HepG2 (cell line): ENCODE data around the gene TWNK. TPM values are rescaled to one million over a fixed set of nuclear protein-coding genes. Genes with fewer than 3 reads are reported as not detected.
A peak's percentile ranks its signal among the peaks of the same experiment; 100 is the strongest.

Experiments used
- ARHGAP35 ChIP-seq: sonication (generic); formaldehyde crosslinking; IDR thresholded peaks from 2 replicates; pipeline ENCODE4 v1.9.0; 2022; ENCODE audit warnings: mild to moderate bottlenecking, inconsistent platforms, moderate library complexity, missing genetic modification reagents, borderline replicate concordance
- CAMTA2 ChIP-seq: sonication (generic); formaldehyde crosslinking; IDR thresholded peaks from 2 replicates; pipeline ENCODE4 v1.4.0; 2020; ENCODE audit warnings: mild to moderate bottlenecking, missing genetic modification reagents, borderline replicate concordance
- ISX ChIP-seq: sonication (generic); formaldehyde crosslinking; conservative IDR thresholded peaks from 2 replicates; pipeline ENCODE4 v1.5.0; 2020; ENCODE audit warnings: missing genetic modification reagents
- KAT7 ChIP-seq: IDR thresholded peaks from 2 replicates; pipeline ENCODE4 v1.6.1; 2018; ENCODE audit warnings: borderline replicate concordance, missing compliant biosample characterization
- KDM2A ChIP-seq: sonication (generic); formaldehyde crosslinking; IDR thresholded peaks from 2 replicates; pipeline ENCODE4 v1.4.0; 2020; ENCODE audit warnings: low read depth, missing genetic modification reagents, borderline replicate concordance
- MAFF ChIP-seq: IDR thresholded peaks from 2 replicates; pipeline ENCODE4 v1.6.1; 2011; ENCODE audit warnings: low read depth, low read length, improper control_type of control experiment
- NCOA2 ChIP-seq: sonication (generic); formaldehyde crosslinking; IDR thresholded peaks from 2 replicates; pipeline ENCODE4 v1.8.0; 2022; ENCODE audit warnings: inconsistent platforms
- SCMH1 ChIP-seq: sonication (generic); formaldehyde crosslinking; IDR thresholded peaks from 2 replicates; pipeline ENCODE4 v1.9.0; 2021; ENCODE audit warnings: missing genetic modification reagents, mild to moderate bottlenecking, borderline replicate concordance
- ZBTB1 ChIP-seq: sonication (generic); formaldehyde crosslinking; IDR thresholded peaks from 2 replicates; pipeline ENCODE4 v1.4.0; 2020; ENCODE audit warnings: missing genetic modification reagents, borderline replicate concordance
- ZNF562 ChIP-seq: sonication (generic); formaldehyde crosslinking; IDR thresholded peaks from 2 replicates; pipeline ENCODE4 v1.8.0; 2022; ENCODE audit warnings: missing genetic modification reagents, borderline replicate concordance
- ZNF703 ChIP-seq: sonication (generic); formaldehyde crosslinking; IDR thresholded peaks from 2 replicates; pipeline ENCODE4 v1.5.1; 2020; ENCODE audit warnings: missing genetic modification reagents, mild to moderate bottlenecking, moderate library complexity, borderline replicate concordance
- ZNF737 ChIP-seq: sonication (generic); formaldehyde crosslinking; IDR thresholded peaks from 2 replicates; pipeline ENCODE4 v1.5.0; 2020; ENCODE audit warnings: missing genetic modification reagents, mild to moderate bottlenecking, borderline replicate concordance
- polyA plus RNA-seq, 8 experiments: library from polyadenylated mRNA; depleted of rRNA in 3 of 8; stranded (reverse) in 7 of 8; unstranded in 1 of 8; fragments of >200 nt; fragmentation: Illumina TruSeq in 4 of 8; extraction: Trizol in 4 of 8; gene quantifications; 2 replicates each; pipeline versions ENCODE4 v1.2.1 to v1.2.3, GENCODE V29; 2011 to 2016; ENCODE audit warnings: low read depth in 4 of 8, missing spikeins in 1 of 8, mixed read lengths in 1 of 8; ENCODE audit not compliant: insufficient read depth in 1 of 8
- total RNA-seq, 5 experiments: library from RNA; depleted of rRNA; stranded (reverse); fragments of >200 nt; fragmentation: Illumina TruSeq; extraction: Trizol; gene quantifications; 2 replicates each; pipeline ENCODE4 v1.2.3, GENCODE V29; 2016; ENCODE audit warnings: low read depth in 1 of 5
- TF ChIP-seq, protein P1 (sequence below): sonication (generic); formaldehyde crosslinking; IDR thresholded peaks from 2 replicates; pipeline ENCODE4 v1.5.1; 2020; ENCODE audit warnings: mild to moderate bottlenecking, missing genetic modification reagents, moderate library complexity
- TF ChIP-seq, protein P2 (sequence below): IDR thresholded peaks from 2 replicates; pipeline ENCODE4 v1.6.1; 2016; ENCODE audit warnings: low read depth, missing genetic modification reagents, missing compliant biosample characterization
- TF ChIP-seq, protein P3 (sequence below): IDR thresholded peaks from 2 replicates; pipeline ENCODE4 v1.6.1; 2016; ENCODE audit warnings: missing biosample characterization, missing genetic modification reagents, low read depth
- TF ChIP-seq, protein P4 (sequence below): sonication (generic); formaldehyde crosslinking; IDR thresholded peaks from 2 replicates; pipeline ENCODE4 v1.4.0; 2020; ENCODE audit warnings: missing genetic modification reagents

TWNK gene
- total and polyA plus RNA-seq, 2 of the 13 experiments (the other 11 are each of a cell fraction or from before 2014, with no cell fraction given) = 10.7 to 16.5 TPM

DNA sequence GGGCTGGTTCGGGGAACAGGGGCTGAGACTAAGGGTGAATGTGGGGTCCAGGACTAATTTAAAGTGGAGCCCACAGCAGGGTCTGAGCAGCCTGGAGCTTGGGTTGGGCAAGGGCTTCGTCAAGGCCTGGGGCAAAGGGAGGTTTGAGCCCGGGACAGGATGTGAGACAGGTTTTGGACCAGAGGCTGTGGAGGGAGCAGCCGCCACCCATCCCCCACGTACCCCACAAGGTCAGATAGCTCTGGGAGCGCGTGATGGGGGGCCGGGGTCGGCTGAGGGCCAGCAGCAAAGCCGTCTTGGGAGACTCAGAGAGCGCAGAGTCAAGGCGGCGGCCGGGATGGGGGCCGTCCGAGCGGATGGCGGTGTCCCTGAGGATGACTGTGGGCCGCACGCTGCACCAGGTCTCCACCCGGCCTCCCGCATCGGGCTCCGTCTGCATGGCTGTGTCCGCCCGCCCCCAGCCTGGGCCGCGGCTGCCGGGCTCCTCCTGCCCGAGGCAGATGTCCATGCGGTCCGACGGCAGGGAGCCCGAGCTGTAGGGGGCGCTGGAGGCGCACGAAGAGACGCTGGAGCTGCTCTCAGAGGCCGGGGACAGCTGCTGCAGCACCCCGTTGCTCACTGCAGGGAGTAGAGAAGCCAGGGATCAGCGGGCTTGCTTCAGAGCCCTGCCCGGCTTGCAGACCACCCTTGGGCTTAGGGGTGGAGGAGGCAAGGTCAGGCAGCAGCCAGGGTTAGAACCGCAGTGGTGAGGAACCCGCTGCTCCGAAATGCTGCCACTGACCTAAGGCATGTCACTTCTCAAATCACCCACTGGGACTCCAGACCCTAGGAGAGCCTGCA is 31.5 kb downstream of the TWNK start (continued):
- no peak for TF ChIP-seq ZNF703
- TF ChIP-seq, protein P1, sequence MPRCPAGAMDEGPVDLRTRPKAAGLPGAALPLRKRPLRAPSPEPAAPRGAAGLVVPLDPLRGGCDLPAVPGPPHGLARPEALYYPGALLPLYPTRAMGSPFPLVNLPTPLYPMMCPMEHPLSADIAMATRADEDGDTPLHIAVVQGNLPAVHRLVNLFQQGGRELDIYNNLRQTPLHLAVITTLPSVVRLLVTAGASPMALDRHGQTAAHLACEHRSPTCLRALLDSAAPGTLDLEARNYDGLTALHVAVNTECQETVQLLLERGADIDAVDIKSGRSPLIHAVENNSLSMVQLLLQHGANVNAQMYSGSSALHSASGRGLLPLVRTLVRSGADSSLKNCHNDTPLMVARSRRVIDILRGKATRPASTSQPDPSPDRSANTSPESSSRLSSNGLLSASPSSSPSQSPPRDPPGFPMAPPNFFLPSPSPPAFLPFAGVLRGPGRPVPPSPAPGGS = peak; percentile 83
- 0 out of 2 replicates have a peak, but pooled peaks have one; percentile 55 for TF ChIP-seq ZNF737
- TF ChIP-seq, protein P2, sequence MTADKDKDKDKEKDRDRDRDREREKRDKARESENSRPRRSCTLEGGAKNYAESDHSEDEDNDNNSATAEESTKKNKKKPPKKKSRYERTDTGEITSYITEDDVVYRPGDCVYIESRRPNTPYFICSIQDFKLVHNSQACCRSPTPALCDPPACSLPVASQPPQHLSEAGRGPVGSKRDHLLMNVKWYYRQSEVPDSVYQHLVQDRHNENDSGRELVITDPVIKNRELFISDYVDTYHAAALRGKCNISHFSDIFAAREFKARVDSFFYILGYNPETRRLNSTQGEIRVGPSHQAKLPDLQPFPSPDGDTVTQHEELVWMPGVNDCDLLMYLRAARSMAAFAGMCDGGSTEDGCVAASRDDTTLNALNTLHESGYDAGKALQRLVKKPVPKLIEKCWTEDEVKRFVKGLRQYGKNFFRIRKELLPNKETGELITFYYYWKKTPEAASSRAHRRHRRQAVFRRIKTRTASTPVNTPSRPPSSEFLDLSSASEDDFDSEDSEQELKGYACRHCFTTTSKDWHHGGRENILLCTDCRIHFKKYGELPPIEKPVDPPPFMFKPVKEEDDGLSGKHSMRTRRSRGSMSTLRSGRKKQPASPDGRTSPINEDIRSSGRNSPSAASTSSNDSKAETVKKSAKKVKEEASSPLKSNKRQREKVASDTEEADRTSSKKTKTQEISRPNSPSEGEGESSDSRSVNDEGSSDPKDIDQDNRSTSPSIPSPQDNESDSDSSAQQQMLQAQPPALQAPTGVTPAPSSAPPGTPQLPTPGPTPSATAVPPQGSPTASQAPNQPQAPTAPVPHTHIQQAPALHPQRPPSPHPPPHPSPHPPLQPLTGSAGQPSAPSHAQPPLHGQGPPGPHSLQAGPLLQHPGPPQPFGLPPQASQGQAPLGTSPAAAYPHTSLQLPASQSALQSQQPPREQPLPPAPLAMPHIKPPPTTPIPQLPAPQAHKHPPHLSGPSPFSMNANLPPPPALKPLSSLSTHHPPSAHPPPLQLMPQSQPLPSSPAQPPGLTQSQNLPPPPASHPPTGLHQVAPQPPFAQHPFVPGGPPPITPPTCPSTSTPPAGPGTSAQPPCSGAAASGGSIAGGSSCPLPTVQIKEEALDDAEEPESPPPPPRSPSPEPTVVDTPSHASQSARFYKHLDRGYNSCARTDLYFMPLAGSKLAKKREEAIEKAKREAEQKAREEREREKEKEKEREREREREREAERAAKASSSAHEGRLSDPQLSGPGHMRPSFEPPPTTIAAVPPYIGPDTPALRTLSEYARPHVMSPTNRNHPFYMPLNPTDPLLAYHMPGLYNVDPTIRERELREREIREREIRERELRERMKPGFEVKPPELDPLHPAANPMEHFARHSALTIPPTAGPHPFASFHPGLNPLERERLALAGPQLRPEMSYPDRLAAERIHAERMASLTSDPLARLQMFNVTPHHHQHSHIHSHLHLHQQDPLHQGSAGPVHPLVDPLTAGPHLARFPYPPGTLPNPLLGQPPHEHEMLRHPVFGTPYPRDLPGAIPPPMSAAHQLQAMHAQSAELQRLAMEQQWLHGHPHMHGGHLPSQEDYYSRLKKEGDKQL = no peak
- no peak; the same call in 1 of the 2 replicates for TF ChIP-seq ZBTB1 (CRISPR knock-in tag)
- no peak for TF ChIP-seq KAT7 (CRISPR knock-in tag)
- TF ChIP-seq NCOA2 (CRISPR knock-in tag) = peak; percentile 48; the same call in 1 of the 2 replicates
- no peak for TF ChIP-seq MAFF
- TF ChIP-seq, protein P3, sequence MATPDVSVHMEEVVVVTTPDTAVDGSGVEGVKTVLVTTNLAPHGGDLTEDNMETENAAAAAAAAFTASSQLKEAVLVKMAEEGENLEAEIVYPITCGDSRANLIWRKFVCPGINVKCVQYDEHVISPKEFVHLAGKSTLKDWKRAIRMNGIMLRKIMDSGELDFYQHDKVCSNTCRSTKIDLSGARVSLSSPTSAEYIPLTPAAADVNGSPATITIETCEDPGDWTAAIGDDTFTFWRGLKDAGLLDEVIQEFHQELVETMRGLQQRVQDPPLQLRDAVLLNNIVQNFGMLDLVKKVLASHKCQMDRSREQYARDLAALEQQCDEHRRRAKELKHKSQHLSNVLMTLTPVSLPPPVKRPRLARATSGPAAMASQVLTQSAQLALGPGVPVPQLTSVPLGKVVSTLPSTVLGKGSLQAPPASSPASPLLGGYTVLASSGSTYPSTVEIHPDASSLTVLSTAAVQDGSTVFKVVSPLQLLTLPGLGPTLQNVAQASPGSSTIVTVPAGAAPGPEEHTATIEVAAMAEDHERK = no peak
- TF ChIP-seq ZNF562 = no peak
- TF ChIP-seq ARHGAP35 (CRISPR knock-in tag) = no peak
- TF ChIP-seq CAMTA2 = peak; percentile 43
- TF ChIP-seq, protein P4, sequence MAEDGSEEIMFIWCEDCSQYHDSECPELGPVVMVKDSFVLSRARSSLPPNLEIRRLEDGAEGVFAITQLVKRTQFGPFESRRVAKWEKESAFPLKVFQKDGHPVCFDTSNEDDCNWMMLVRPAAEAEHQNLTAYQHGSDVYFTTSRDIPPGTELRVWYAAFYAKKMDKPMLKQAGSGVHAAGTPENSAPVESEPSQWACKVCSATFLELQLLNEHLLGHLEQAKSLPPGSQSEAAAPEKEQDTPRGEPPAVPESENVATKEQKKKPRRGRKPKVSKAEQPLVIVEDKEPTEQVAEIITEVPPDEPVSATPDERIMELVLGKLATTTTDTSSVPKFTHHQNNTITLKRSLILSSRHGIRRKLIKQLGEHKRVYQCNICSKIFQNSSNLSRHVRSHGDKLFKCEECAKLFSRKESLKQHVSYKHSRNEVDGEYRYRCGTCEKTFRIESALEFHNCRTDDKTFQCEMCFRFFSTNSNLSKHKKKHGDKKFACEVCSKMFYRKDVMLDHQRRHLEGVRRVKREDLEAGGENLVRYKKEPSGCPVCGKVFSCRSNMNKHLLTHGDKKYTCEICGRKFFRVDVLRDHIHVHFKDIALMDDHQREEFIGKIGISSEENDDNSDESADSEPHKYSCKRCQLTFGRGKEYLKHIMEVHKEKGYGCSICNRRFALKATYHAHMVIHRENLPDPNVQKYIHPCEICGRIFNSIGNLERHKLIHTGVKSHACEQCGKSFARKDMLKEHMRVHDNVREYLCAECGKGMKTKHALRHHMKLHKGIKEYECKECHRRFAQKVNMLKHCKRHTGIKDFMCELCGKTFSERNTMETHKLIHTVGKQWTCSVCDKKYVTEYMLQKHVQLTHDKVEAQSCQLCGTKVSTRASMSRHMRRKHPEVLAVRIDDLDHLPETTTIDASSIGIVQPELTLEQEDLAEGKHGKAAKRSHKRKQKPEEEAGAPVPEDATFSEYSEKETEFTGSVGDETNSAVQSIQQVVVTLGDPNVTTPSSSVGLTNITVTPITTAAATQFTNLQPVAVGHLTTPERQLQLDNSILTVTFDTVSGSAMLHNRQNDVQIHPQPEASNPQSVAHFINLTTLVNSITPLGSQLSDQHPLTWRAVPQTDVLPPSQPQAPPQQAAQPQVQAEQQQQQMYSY (CRISPR knock-in tag) = no peak
- peak; percentile 92 for TF ChIP-seq KDM2A (CRISPR knock-in tag)
- TF ChIP-seq ISX (CRISPR knock-in tag) = no peak
- no peak for TF ChIP-seq SCMH1 (CRISPR knock-in tag)
